Activated CD4-positive, CD25-positive, alpha-beta regulatory T cell treated with anti-CD3 and anti-CD28 coated beads, Interleukin-2, amount 50 U/mL, for 16 hours (primary cell): Measurements from ENCODE around the gene CYYR1.

Experiments
- DNase-seq: peaks from one replicate; pipeline ENCODE4 v3.0.0-alpha.2; 2020; ENCODE audit warnings: low read depth, low spot score

CYYR1 gene

GRCh38 chr21:26572702-26573381 lies at the start of gene CYYR1:
TSS of gene CYYR1 (minus strand) at chr21:26573286. CDS start at chr21:26572940, 346 bp downstream.
- no peak for DNase-seq

GRCh38 chr21:26617176-26617575 lies 44.1 kb upstream of the CYYR1 start:
- DNase-seq, result no peak

GRCh38 chr21:26614251-26614650 lies 41.2 kb upstream of the CYYR1 start:
- no peak for DNase-seq

DNA sequence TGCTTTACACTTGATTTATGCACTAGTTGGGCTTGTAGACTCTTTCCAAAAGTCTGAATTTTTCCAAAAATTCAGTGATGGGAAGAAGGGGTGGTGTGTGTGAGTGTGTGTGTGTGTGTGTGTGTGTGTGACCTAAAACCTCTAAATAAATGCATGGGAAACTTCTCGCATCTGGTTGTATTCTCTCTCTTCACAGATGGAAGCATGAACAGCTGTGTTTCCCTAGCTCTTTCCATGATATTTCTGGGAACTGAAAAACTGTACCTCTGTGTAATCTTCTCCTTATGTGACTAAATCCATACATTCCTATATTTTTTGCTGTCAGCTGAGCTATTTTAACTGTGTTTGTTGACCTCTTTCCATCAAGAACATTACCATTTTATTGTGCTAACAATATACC lies 26.2 kb upstream of the CYYR1 start:
- no peak for DNase-seq

DNA sequence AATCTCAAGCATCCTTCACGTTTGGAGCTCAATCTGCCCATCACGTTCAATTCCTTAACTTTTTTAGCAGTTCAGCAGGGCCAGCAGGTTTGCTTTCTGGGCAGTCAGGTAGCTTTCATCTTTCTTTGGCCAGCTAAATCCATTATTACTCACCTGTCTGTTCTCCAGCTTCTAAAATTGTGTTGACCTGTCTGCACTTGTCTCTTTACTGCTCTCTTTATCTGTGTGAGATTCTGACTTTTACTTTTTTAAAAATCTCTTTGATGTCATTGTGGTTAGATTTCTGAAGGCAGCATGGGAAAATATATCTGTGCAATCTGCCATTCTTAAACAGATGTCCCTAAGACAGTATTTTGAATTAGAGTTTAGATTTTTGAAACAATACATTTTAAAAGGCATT lies 24.9 kb upstream of the CYYR1 start:
- DNase-seq, result no peak

DNA sequence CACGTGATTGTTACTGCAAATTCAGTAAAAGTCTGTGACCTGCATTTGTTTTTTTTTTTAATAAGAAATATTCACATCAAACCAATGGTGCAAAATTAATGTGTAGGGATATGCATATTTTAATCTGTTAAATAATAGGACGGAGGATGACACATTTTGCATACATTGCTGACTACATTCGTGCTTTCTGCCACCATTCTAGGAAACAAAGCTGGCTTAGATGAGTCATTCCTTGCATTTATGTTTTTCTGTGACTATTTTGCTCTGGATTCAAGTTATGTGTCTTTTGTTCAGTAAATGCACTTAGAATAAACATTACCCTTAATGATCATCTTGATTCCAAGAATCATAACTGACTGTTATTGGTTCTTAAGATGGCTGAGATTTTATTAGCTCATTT lies 23.9 kb upstream of the CYYR1 start:
- DNase-seq, result no peak

GRCh38 chr21:26595971-26596370 lies 22.9 kb upstream of the CYYR1 start:
- DNase-seq, result no peak

DNA sequence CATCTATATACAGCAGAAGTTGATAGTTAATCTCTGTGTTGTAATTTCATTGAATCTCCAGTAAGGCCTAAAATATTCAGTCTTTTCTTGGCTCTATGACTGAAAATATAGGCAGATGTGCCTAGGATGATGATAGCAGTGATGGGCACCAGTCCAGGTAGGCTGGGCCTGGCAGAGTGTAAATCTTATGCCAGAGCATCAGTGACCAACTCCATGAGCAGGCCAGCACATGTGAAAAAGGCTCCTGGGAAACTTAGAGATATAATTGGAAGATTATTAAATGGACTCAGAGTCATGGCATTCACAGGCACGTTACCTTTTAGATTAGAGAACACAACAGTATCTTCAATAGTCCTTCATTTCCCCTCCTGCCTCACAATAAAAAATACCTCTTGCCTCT lies 20.7 kb upstream of the CYYR1 start:
- no peak for DNase-seq

DNA sequence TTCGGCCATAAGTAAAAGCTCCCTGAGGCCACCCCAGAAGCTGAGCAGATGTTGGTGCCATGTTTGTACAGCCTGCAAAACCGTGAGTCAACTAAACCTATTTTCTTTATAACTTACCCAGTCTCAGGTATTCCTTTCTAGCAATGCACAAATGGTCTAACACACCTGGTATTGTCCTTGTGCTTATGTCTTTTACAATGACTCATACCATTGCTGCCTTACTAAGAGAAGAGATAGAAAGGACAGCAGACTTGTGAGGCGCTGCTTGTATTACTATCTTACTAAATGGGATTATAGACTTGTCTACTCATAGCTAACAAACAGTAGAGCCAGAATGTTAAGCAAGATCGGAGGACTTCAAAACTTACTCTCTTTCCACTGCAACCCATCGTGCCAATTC lies 18.5 kb upstream of the CYYR1 start:
- no peak for DNase-seq

DNA sequence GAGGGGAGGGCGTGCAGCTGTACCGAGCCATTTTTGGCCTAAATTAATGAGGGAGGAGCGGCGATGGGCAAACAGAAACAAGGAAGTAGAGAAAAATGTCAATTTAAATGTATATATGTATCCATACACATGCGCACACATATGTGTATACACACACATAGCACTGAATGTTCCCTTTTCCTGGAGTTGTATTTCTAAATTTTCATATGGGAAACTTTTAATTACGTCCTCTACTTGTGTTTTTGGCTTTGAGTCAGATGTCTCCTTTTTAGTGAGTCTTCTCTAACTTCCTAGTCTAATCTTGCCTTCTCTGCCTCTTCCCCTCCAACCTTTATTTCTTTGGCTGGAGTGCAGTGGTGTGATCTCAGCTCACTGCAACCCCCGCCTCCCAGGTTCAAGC lies 15.4 kb upstream of the CYYR1 start:
- no peak for DNase-seq

GRCh38 chr21:26587736-26588201 lies 14.7 kb upstream of the CYYR1 start:
- DNase-seq, result no peak

DNA sequence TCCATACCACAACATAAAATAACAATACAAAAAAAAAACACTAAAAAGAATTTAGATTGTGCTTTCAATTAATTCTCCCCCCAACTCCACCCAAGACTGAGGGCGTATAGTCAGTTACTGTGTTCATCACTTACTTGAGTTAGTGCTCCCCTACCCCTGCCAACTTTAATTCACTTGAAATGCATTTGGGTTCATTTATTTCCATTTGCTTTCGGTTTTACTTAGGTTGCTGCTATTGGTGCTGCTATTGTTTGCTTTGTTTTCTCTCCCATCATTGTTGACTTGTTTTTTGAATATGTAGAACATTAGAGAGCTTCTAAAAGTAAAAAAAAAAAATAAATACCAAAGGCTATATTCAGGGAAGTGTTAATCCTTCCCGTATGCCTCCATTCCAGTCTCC lies 10.7 kb upstream of the CYYR1 start:
- no peak for DNase-seq

- DNase-seq, result no peak
Measured at GRCh38 chr21:26581818-26582217, 8.7 kb upstream of the CYYR1 start.

DNA sequence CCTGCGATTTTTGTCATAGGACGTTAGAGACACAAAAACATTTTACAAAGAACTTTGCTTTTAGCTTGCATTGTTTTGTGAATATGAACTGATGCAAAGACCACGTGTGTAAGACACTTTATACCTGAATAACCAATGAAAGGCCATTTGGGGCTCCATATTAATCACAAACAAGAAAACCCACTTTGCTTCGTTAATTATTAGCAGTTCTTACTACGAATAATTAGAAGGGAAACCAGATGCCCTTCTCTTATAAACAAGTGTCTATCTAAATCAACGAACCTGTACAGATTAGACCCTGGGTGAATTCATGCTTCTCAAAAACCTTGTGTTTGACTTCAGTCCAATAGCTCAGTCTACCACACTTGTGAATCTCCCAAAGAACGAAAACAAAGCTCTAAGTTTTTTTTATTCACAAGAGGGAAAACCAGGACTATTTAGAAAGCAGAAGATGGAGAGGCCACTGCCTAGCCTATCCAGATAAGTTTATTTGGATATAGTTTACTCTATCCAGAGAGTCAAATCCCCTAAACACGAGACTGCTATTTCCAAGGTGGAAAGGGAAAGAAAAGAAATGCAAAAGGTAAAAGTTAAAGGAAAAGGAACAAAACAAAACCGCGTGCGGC lies 897 bp downstream of the CYYR1 start:
- no peak for DNase-seq

DNA sequence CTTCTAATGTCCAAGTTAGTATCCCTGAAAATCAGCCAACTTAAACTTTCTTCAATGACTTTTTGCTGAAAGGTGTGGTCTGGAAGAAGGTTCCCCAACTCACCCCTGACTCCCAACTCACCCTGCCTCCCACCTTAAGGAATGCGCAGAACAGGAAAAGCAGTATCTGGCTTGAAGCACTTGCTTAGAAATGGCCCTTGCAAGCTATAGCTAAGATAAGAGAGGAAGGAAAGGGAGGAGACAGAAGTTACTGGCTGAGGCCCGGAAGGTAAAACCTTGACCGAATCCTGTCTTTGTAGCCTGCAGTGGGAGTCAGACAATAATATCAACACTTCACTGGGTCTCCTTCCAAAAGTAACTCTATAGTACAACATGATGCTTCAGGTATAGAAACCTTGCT lies 2.9 kb downstream of the CYYR1 start:
- no peak for DNase-seq

DNA sequence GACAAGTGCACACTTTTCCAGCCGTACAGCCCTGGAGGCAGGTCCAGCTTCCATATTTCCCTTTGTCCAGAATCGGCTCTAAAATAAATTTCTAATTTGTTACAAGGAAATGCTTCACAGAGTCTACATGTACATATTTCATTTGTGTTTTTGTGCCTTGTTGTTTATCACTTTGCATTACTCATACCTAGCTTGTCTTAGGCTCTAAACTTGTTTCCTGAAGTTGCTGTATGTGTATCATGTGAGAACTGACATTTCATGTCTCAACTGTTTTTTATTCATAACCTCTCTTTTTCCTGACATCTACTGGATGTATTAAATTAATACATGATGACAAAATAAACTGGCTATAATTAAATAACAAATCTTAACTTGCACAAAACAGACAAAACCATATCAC lies 7.5 kb downstream of the CYYR1 start:
- DNase-seq, result no peak

DNA sequence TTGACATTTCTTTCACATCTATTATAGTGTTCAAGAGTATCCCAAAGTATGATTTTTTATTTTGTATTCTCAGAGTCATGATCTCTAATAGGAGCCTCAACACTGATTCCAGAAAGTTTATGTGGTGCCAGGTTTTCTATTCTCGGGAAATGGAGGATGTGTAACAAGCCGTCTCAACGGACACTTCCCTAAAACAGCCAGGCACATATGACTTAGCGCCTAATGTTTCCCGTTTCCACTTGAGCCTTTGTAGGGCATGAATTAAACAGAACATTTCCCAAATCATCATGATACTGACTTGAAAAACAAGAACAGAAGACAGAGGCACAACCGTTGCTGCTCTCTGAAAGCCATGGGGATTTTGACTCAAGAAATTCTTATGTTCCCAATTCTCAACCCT lies 8.0 kb downstream of the CYYR1 start:
- DNase-seq, result no peak

DNA sequence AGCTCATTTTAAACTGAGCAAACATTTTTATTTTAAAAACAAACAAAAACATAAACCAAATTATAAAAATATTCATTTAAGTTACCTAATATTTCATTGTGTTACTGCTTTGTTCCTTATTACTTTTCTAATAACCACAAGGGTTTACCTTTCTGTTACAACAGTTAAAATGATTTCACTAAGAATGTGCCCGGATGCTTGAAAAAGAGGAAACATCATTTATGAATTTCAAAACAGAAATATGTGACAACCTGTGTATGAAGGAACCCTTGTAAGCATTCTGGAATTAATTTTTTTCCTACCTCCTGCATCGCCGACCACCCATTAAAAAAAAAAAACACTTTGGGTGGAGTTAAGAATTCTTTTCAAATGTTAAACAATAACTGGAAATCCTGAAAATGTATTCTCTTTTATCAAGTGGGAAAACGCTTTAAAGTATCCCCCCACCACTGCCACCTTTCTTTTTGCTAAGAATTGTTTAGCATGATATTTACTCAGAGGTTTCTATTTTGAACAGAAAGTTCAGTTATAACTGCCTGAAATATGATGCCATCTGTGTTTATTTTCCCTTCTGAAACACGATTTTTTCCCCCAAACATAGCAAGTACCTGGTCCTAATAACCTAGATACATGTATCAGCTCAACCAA lies 9.1 kb downstream of the CYYR1 start:
- DNase-seq, result no peak

GRCh38 chr21:26560612-26561011 lies 12.5 kb downstream of the CYYR1 start:
- DNase-seq, result no peak

DNA sequence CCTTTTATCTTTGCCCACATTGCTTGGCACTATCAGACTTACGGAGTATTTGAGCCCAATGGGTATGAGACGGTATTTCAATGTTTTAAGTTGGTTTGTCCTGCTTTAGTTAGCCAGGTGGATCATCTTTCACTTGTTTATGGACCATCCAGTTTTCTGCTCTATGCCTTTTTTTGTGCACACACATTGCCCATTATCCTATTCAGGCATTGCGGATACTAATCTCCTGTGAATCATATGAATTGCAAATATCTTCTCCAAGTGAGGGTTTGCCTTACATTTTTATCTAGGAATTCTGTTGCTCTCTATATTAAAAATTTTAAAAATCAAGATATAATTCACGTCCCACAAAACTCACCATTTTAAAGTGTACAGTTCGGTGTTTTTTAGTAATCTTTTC lies 14.0 kb downstream of the CYYR1 start:
- no peak for DNase-seq

- no peak for DNase-seq
Measured at GRCh38 chr21:26557106-26557505, 16.0 kb downstream of the CYYR1 start.

GRCh38 chr21:26555540-26556146 lies 17.4 kb downstream of the CYYR1 start:
- no peak for DNase-seq

DNA sequence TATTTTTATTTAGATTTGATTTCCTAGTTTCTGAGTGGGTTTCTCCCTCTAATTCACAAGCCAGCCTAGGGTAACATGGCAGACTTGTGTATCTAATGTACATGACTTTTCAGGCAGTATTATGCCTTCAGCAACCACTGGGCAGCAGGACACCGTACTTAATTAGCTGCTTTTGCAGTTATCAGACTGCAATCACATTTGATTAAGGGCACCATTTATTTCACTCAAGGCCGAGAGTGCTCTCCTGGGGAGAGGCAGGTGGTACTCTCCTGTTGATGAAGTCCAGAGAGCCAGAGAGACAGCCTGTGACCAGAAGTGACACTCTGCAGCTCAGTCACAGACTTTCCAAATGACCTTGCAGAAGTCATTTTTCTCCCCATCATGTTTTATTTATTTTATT lies 18.7 kb downstream of the CYYR1 start:
- DNase-seq, result no peak
